Body of pancreas (tissue), 4 donors: Measurements from ENCODE around the gene MTX1.

Experiments
- CTCF ChIP-seq, 7 experiments: fragments of 450-650 bp in 4 of 7; fragments of 200-600 bp in 3 of 7; sonication (generic) in 3 of 7; IDR thresholded peaks; one replicate each; pipeline ENCODE4 v1.5.1; 2016 to 2019; ENCODE audit warnings: antibody characterized with exemption in 7 of 7
- POLR2A ChIP-seq, 3 donors: fragments of 450-650 bp; IDR thresholded peaks; one replicate each; pipeline ENCODE4 v1.6.1; 2016; ENCODE audit warnings: antibody characterized with exemption in 3 of 3, mild to moderate bottlenecking in 2 of 3

GRCh38 chr1:155170101-155170785 lies 38.3 kb upstream of the MTX1 start:
- TF ChIP-seq CTCF (IDR thresholded peaks at IDR 0.05) (no peak), POLR2A (IDR thresholded peaks at IDR 0.05) (no peak)
